GM19397 (cell line): ENCODE data around the gene TTC23L.
A peak's percentile ranks its signal among the peaks of the same experiment; 100 is the strongest.

Experiments used
- ATAC-seq: cut with Tn5 transposase; IDR thresholded peaks from one replicate; pipeline ENCODE4 v1.9.1; 2021; ENCODE audit warnings: mild to moderate bottlenecking, moderate library complexity; ENCODE audit not compliant: unreplicated experiment

Gene TTC23L

GRCh38 chr5:34868791-34869190 is 29.8 kb downstream of the TTC23L start:
- ATAC-seq: no peak

- ATAC-seq: no peak
Observed at GRCh38 chr5:34869256-34869655, 30.3 kb downstream of the TTC23L start.

GRCh38 chr5:34870382-34870781 is 31.4 kb downstream of the TTC23L start:
- ATAC-seq: no peak

GRCh38 chr5:34876275-34876674 is 37.3 kb downstream of the TTC23L start:
- no peak for ATAC-seq

GRCh38 chr5:34881246-34881645 is 42.3 kb downstream of the TTC23L start:
- no peak for ATAC-seq

GRCh38 chr5:34886392-34887119 is 47.6 kb downstream of the TTC23L start:
- ATAC-seq: no peak

- no peak for ATAC-seq
Observed at GRCh38 chr5:34889394-34889793, 50.4 kb downstream of the TTC23L start.

GRCh38 chr5:34891981-34892380 is 53.0 kb downstream of the TTC23L start:
- ATAC-seq: no peak

- ATAC-seq: no peak
Observed at GRCh38 chr5:34892414-34892813, 53.5 kb downstream of the TTC23L start.

- no peak for ATAC-seq
Observed at GRCh38 chr5:34894716-34895115, 55.8 kb downstream of the TTC23L start.

- no peak for ATAC-seq
Observed at GRCh38 chr5:34895641-34896419, 56.9 kb downstream of the TTC23L start.

- ATAC-seq: no peak
Observed at GRCh38 chr5:34897646-34898045, 58.7 kb downstream of the TTC23L start.

- ATAC-seq: peak; percentile 80
Observed at GRCh38 chr5:34898258-34898895, 59.4 kb downstream of the TTC23L start.

GRCh38 chr5:34899066-34899465 is 60.1 kb downstream of the TTC23L start:
- no peak for ATAC-seq

- ATAC-seq: no peak
Observed at GRCh38 chr5:34900652-34901051, 61.7 kb downstream of the TTC23L start.

- ATAC-seq: no peak
Observed at GRCh38 chr5:34903260-34903659, 64.3 kb downstream of the TTC23L start.

GRCh38 chr5:34905564-34905963 is 66.6 kb downstream of the TTC23L start:
- ATAC-seq: no peak

- no peak for ATAC-seq
Observed at GRCh38 chr5:34913072-34913471, 74.1 kb downstream of the TTC23L start.

GRCh38 chr5:34914671-34915138 is 75.7 kb downstream of the TTC23L start:
- peak; percentile 7 for ATAC-seq

GRCh38 chr5:34915139-34915855 is 76.3 kb downstream of the TTC23L start, which contains the start of the genes BRIX1 and RAD1:
BRIX1 (plus strand) TSS chr5:34915711; CDS start chr5:34915739, 28 bp downstream.
RAD1 (minus strand) TSS chr5:34915504; CDS start chr5:34914892, 612 bp downstream.
- peak; percentile 99 for ATAC-seq

- peak; percentile 12 for ATAC-seq
Observed at GRCh38 chr5:34915856-34916192, 76.9 kb downstream of the TTC23L start.
